Measurements from ENCODE around the gene COTL1.

DNA sequence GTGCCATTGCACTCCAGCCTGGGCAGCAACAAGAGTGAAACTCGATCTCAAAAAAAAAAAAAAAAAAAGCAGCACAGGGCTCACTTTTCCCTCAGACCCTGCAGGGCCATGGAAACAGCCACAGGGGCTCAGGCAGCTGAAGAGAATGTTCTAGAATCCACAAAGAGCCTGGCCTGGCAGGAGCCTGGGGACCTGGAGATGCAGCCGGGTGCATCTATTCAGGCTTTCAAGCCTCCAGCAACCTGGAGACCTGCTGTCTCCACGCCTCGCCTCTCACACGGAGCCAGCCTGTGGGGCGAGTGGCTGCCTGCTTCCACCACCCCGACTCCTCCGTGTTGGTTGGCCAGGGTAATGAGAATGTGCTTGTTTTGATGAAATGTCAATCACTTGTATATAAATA, 69.4 kb downstream of the COTL1 start:
- TF ChIP-seq CTCF (IDR thresholded peaks at IDR 0.05): no peak
- TF ChIP-seq EP300 (IDR thresholded peaks at IDR 0.05): no peak
